Left cardiac atrium (tissue), 4 donors: ENCODE results near the gene CFD. TPM values are rescaled to one million over a fixed set of nuclear protein-coding genes. Genes with fewer than 3 reads are reported as not detected.
"Not testable (repeated sequence)": the region's sequence is repeated elsewhere in the genome, so short reads cannot be mapped to it uniquely, and the experiment has no call there.

Experiments
- ATAC-seq, 2 donors: fragments of 200-7000 bp; cut with Tn5 transposase; one replicate each; pipeline ENCODE4 v1.9.1; 2020; ENCODE audit warnings: mild to moderate bottlenecking in 2 of 2, moderate library complexity in 2 of 2
- DNase-seq: peaks from one replicate; pipeline ENCODE4 v3.0.0-alpha.2; 2020
- intact Hi-C, 2 donors: fragments of 100-400 bp; cut with DNase I; formaldehyde crosslinking; loops; one replicate each; pipeline versions ENCODE4 v1.14.1 to v1.15.1; 2022 to 2023
- total RNA-seq, 2 donors: library from RNA; stranded (reverse); fragmentation: NEBNext Ultra II Directional; extraction: Animal tissue kit (Norgen Biotek cat#: 25700); gene quantifications; one replicate each; pipeline ENCODE4 v1.2.1, GENCODE V29; 2021
- donor health status: DM: no; HTN: yes; CAD: no.
- donor health status: DM: no; HTN: yes; CAD: no; lungs with severe emphysema.
- donor health status: DM: yes; HTN: yes; CAD: no.
- donor health status: Dilated cardiomyopathy.

CFD gene
- total RNA-seq, 2 donors from 2014 or later = 277 to 861 TPM

DNA sequence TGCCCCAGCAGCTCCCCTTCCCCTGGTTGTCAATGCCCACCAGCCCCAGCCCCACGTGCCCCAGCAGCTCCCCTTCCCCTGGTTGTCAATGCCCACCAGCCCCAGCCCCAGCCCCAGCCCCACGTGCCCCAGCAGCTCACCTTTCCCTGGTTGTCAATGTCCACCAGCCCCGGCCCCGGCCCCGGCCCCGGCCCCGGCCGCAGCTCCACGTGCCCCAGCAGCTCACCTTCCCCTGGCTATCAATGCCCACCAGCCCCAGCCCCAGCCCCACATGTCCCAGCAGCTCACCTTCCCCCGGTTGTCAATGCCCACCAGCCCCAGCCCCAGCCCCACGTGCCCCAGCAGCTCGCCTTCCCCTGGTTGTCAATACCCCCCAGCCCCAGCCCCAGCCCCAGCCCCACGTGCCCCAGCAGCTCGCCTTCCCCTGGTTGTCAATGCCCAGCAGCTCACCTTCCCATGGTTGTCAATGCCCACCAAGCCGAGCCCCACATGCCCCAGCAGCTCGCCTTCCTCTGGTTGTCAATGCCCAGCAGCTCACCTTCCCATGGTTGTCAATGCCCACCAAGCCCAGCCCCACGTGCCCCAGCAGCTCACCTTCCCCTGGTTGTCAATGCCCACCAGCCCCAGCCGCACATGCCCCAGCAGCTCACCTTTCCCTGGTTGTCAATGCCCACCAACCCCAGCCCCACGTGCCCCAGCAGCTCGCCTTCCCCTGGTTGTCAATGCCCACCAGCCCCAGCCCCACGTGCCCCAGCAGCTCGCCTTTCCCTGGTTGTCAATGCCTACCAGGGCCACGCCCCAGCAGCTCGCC is 19.5 kb downstream of the CFD start:
- DNase-seq, intact Hi-C loops, ATAC-seq: not testable (repeated sequence)

- no peak for DNase-seq
- intact Hi-C loops = no loop called here
- ATAC-seq = no peak
Measured at GRCh38 chr19:879711-880438, 20.4 kb downstream of the CFD start.

DNA sequence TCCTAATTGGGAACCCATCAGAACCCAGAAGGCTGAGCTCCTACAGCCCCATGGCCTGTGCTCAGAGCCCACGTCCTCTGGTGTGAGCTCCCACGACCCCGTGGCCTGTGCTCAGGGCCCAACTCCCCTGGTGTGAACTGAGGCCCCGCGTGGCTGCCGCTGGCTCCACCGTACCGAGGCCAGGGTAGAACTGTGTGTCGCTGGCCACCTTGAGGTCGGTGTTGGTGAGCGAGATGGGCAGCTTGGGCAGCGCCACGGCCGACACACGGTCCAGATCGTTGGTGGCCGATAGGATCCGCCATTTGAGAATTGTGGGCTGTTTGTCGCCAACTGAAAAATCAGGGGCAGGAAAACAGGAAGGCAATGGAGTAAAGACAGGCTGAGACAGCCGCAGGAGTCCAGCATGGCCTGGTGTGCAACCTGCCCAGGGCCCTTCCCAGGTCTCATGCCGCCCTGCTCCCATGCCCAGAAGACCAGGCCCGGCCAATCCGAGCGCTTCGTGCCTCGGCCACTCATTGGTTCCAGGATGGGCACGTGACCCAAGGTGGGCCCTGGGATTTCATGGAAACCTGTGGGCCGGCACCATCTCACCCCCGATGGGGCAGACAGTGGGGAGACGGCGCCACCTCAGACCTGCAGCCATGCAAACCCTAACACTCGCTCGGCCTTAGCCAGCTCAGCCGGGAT is 22.1 kb downstream of the CFD start:
- DNase-seq = no peak
- ATAC-seq = no peak
- intact Hi-C loops = no loop called here

GRCh38 chr19:882871-883497 is 23.5 kb downstream of the CFD start:
- intact Hi-C loops = no loop called here
- ATAC-seq = no peak
- DNase-seq = no peak

- ATAC-seq (no peak), DNase-seq (no peak)
- intact Hi-C loops = no loop called here
Measured at GRCh38 chr19:883661-884211, 24.3 kb downstream of the CFD start.

GRCh38 chr19:884420-885211 is 25.2 kb downstream of the CFD start:
- intact Hi-C loops = no loop called here
- DNase-seq = no peak
- no peak for ATAC-seq

DNA sequence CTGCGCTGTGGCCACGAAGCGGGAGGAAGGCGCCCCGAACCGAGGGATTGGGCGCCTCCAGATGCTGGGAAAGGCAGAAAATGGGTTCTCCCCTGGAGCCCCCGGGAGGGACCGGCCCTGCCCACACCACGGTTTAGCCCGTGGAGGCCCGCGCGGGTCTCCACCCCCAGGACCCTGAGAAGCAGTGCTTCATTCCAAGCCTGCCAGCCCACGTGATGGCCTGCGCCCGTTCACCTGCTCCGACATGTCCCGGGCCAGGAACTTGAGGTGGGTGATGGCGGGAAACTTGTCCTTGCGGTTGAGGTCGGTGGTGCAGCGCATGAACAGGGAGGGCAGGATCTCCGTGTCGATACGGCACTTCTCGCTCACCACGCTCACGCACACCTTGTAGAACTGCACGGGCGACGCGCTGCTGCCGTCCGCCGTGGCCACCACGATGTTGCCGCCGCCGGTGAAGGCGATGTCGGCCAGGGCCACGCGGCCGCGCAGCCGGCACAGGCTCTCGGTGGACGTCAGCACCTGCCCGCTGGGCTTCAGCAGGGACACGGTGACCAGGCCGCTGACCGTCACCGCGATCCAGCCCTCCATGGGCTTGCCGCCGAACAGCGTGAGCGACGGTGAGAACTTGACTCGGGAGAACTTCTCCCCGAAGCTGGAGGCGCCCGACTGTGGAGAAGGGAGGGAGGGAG is 26.2 kb downstream of the CFD start:
- ATAC-seq = no peak
- intact Hi-C loops = no loop called here
- DNase-seq = no peak

DNA sequence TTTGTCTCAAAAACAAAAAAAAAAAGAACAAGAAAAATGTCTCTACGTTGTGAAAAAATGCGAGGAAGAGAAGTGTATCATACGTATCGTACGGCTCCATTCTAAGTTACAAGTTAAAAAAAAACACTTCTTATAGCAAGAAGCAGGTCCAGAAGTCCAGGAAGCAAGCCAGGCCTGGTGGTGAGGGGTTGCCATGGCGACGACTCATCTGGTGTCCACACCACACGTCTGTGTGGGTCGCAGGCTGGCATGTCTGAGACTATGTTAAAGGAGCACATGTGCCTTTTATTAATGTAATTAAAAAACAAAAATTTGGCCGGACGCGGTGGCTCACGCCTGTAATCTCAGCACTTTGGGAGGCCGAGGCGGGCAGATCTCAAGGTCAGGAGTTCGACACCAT is 27.6 kb downstream of the CFD start:
- intact Hi-C loops = no loop called here
- no peak for ATAC-seq
- DNase-seq = no peak

GRCh38 chr19:887599-887998 is 28.1 kb downstream of the CFD start:
- intact Hi-C loops = no loop called here
- no peak for ATAC-seq

DNA sequence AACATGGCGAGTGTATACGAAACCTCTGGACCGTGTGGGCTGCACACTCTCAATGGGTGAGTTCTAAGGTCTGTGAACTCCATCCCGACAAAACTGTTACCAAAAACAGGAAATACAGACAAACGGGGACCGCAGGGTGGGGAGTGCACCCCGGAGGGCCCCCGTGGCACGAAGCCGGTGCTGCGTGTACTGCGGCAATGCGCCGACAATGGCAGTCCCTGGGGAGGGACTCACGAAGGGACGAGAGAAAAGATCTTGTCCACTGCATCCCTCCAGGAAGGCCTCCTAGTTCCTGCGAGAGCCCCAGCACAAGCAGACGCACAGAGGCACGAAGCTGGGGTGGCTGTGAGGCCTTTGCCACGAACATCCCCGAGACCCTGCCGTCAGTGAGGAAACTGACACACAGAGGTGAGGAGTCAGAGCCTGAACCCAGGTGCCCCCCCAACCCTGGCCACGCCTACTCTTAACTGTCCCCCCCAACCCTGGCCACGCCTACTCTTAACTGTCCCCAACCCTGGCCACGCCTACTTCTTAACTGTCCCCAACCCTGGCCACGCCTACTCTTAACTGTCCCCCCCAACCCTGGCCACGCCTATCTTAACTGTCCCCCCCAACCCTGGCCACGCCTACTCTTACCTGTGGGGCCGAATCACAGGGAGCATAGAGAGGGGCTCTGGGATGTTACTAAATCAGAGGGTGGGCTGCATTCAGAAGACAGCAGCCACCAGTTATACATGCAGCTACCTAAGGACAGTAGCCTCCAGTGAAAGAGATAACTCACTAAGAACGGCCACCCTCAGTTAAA is 29.3 kb downstream of the CFD start:
- DNase-seq (no peak), ATAC-seq (no peak)
- intact Hi-C loops = no loop called here

More at GRCh38 chr19:887599-887998, 28.1 kb downstream of the CFD start:
- no peak for DNase-seq

GRCh38 chr19:889662-890295 is 30.3 kb downstream of the CFD start:
- intact Hi-C loops = no loop called here
- no peak for ATAC-seq
- no peak for DNase-seq

DNA sequence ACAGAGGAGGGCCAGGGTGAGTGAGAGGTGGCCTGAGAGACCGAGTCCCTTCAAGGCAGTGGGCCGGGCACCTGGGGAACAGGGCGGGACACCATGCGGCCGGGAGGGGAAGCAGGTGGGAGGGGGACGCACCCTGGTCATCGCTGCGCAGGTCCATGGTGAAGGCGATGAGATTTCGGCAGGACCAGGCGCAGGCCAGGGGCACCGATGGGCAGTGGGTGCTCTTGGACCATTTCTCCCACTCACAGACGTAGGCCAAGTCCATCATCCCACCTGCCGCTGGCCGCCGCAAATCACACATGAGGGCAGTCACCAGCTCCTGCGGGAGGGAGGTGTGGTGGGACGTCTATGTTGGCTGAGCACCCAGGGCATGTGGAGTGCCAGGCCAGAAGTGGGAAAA is 31.4 kb downstream of the CFD start:
- DNase-seq (no peak), ATAC-seq (no peak)
- intact Hi-C loops = no loop called here

- DNase-seq, ATAC-seq, intact Hi-C loops: not testable (repeated sequence)
Measured at GRCh38 chr19:891421-892200, 32.1 kb downstream of the CFD start.

- intact Hi-C loops = no loop called here
- ATAC-seq (no peak), DNase-seq (no peak)
Measured at GRCh38 chr19:892243-892893, 32.9 kb downstream of the CFD start.

GRCh38 chr19:892894-893689 is 33.6 kb downstream of the CFD start, which contains the start of the genes MED16 and RNU6-9:
Gene MED16 (minus strand): TSS chr19:893187. CDS start chr19:891131, 2,056 bp downstream.
Gene RNU6-9 (plus strand): TSS chr19:893484.
- ATAC-seq (peak; percentile 97 to 99), DNase-seq (peak; percentile 93)
- intact Hi-C loops = no loop called here
